Transverse colon (tissue), 4 donors: Measurements from ENCODE around the gene C1QL4.

Experiments used
- EP300 ChIP-seq: sonication (generic); formaldehyde crosslinking; IDR thresholded peaks from one replicate; pipeline ENCODE4 v1.6.1; 2017; ENCODE audit warnings: antibody characterized with exemption, low read depth
- POLR2A ChIP-seq: fragments of 450-650 bp; IDR thresholded peaks from one replicate; pipeline ENCODE4 v1.6.1; 2016; ENCODE audit warnings: antibody characterized with exemption, mild to moderate bottlenecking, moderate library complexity
- POLR2AphosphoS5 ChIP-seq, 3 donors: sonication (generic); formaldehyde crosslinking; IDR thresholded peaks; one replicate each; pipeline ENCODE4 v1.6.1; 2016; ENCODE audit warnings: antibody characterized with exemption in 3 of 3
- TF ChIP-seq, protein P1 (sequence below), 5 experiments: fragments of 200-600 bp in 3 of 5; fragments of 450-650 bp in 2 of 5; sonication (generic) in 3 of 5; IDR thresholded peaks; 1 replicate in 2 of 5; 2 replicates in 3 of 5; pipeline ENCODE4 v1.5.1; 2016 to 2017; ENCODE audit warnings: antibody characterized with exemption in 5 of 5, inconsistent platforms in 3 of 5, mild to moderate bottlenecking in 2 of 5, moderate library complexity in 1 of 5

DNA sequence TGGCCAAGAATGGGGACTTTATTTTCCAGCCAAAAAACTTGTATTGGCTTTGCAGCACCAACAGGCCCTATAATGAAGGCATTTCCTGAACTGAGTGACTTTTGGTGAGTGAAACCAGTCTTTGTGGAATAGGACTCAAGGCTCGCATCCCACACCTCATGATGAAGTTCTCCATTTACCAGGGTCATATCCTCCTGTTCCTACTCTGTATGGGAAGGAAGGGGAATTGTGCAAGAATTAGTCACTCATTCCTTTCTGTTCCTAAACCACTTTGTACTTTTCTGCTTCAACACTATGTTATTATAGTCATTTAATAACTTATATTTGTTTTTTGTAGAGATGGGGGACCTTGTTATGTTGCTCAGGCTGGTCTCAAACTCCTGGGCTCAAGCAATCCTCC is 28.0 kb upstream of the C1QL4 start:
- TF ChIP-seq, protein P1, sequence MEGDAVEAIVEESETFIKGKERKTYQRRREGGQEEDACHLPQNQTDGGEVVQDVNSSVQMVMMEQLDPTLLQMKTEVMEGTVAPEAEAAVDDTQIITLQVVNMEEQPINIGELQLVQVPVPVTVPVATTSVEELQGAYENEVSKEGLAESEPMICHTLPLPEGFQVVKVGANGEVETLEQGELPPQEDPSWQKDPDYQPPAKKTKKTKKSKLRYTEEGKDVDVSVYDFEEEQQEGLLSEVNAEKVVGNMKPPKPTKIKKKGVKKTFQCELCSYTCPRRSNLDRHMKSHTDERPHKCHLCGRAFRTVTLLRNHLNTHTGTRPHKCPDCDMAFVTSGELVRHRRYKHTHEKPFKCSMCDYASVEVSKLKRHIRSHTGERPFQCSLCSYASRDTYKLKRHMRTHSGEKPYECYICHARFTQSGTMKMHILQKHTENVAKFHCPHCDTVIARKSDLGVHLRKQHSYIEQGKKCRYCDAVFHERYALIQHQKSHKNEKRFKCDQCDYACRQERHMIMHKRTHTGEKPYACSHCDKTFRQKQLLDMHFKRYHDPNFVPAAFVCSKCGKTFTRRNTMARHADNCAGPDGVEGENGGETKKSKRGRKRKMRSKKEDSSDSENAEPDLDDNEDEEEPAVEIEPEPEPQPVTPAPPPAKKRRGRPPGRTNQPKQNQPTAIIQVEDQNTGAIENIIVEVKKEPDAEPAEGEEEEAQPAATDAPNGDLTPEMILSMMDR (IDR thresholded peaks at IDR 0.05): no peak
- no peak for TF ChIP-seq POLR2AphosphoS5 (IDR thresholded peaks at IDR 0.05)
- TF ChIP-seq EP300: no peak
- TF ChIP-seq POLR2A: no peak
